Activated T-helper 1 cell treated with anti-CD3 and anti-CD28 coated beads, Interleukin-12 subunit alpha, Interleukin-12 subunit beta, Interleukin-2, Interleukin-4 antibody, amounts not matched to agents 30 ng/mL and 10 ng/mL and 1 ng/mL, durations not matched to agents 14 hours and 24 hours and 36 hours (primary cell): ENCODE results near the gene ZNRF3. TPM values are rescaled to one million over a fixed set of nuclear protein-coding genes. Genes with fewer than 3 reads are reported as not detected.

ENCODE experiments used
- DNase-seq: peaks from one replicate; pipeline ENCODE4 v3.0.0; 2021; ENCODE audit warnings: low spot score
- H3K27ac Mint-ChIP-seq: one replicate; pipeline ENCODE4 v1.8.0; 2021; ENCODE audit warnings: mild to moderate bottlenecking, mixed read lengths
- H3K27me3 Mint-ChIP-seq: one replicate; pipeline ENCODE4 v1.8.0; 2022; ENCODE audit warnings: mild to moderate bottlenecking, moderate library complexity, mixed read lengths; ENCODE audit not compliant: insufficient read depth
- H3K36me3 Mint-ChIP-seq: one replicate; pipeline ENCODE4 v1.8.0; 2021; ENCODE audit warnings: low read depth, mixed read lengths
- H3K4me1 Mint-ChIP-seq: one replicate; pipeline ENCODE4 v1.8.0; 2021; ENCODE audit warnings: low read depth, mixed read lengths
- H3K4me3 Mint-ChIP-seq: one replicate; pipeline ENCODE4 v1.8.0; 2021; ENCODE audit warnings: mild to moderate bottlenecking, moderate library complexity, mixed read lengths
- H3K9me3 Mint-ChIP-seq: one replicate; pipeline ENCODE4 v1.8.0; 2021; ENCODE audit warnings: mixed read lengths
- intact Hi-C: fragments of 100-400 bp; cut with micrococcal nuclease; formaldehyde crosslinking; loops from one replicate; pipeline ENCODE4 v1.15.1; 2024
- total RNA-seq: library from RNA; stranded (reverse); gene quantifications from 2 replicates; pipeline ENCODE4 v1.2.3, GENCODE V29; 2022

ZNRF3 gene
- total RNA-seq, 1 donor from 2014 or later, result 2.1 TPM

DNA sequence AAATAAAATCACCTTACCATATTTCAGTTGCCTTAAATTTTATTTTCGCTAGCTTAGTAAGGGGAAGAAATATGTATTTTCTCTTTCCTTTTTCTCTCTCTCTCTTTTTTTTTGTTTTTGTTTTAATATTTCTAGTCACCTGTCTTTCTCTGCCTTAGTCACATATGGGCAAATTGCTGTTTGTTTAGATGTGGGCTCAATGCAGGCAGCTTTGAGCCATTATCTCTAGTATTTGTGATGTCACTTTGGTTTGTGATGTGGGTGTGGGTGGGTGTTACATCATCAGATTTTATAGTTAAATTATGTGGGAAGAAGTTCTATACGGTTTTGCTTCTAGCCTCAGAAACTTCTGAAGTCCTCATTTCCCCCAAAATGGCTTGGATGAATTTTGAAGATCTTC lies 178.4 kb downstream of the ZNRF3 start, which contains the start of gene C22orf31:
Gene C22orf31 (minus strand): TSS at position 59 of the 400 bp plus-strand sequence. CDS start 39 bp downstream, at position 20.
- H3K4me1 Mint-ChIP-seq, result no peaks in the 10 kb centered on the region
- no peak for DNase-seq
- intact Hi-C loops, result no loop called here
- H3K27ac Mint-ChIP-seq, result no peak within 1 kb of the TSS
- no peaks in the 10 kb centered on the region for H3K9me3 Mint-ChIP-seq
- H3K4me3 Mint-ChIP-seq, result no peak within 1 kb of the TSS
- H3K27me3 Mint-ChIP-seq, result peaks cover 49% of the 10 kb centered on the region
- no peaks in the 10 kb centered on the region for H3K36me3 Mint-ChIP-seq

DNA sequence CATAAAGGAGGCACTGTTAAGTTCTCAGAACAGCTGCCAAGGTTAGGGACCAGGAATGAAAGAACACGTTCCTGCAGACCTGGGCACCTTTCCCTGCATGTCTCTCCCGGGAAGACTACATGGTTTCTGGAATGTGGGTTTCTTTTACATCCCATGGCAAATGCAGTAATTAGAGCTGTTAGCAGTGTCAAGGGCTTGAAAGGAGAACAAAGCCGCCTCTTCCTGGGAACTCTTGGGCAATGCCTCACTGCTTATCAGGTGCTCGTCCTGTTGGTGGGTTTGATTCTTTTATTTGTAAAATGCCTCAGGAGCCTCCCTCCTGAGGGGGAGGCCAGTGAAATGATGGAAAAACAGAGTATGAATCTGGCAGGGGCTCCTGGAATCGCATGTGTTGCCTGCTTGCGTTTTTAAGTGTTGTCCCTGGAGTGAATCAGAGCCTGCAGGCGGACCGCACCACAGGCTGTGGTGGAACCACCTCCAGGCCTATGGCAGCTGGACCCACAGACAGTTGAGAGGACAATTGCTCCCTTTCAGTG lies 179.0 kb downstream of the ZNRF3 start:
- Mint-ChIP-seq H3K4me3 (no peak overlapping the region), H3K27me3 (peaks cover 49% of the 10 kb centered on the region), H3K9me3 (no peaks in the 10 kb centered on the region), H3K27ac (no peak overlapping the region), H3K36me3 (no peaks in the 10 kb centered on the region), H3K4me1 (no peaks in the 10 kb centered on the region)
- DNase-seq, result no peak
- intact Hi-C loops, result no loop called here

DNA sequence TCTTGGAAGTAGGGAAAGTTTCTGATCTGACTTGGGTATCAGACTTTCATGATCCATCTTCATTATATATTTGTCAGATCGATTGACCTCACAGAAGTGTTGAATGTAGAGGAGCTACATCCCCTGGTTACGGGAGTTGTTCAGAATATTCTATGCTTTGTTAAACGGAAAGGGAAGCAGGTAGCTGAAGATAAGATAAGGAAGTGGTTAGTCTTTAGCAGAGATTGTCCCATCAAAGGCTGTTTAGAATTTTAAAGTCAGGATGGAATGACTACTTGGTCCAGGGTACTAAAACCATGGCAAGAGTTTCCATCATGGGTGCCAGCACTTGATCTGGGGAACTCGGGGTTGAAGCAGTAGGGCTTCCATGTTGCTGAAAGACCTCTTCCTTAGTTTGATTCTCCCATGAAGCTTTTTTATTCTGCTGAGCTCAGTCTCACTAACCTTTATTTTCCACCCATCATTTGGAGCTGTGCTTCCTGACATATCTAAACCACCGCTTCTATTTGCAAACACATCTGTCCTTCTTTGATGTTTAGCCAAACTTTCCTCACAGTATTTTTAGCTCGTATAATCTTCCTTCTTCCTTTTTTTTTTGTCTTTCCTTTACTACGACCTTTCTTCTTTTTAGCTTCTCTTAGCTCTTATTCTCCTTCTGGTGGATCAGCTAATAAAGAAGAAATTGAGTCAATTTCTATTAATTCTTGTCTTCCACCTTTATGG lies 182.3 kb downstream of the ZNRF3 start:
- Mint-ChIP-seq H3K27me3 (peaks cover 51% of the 10 kb centered on the region), H3K4me1 (peaks cover under 1% of the 10 kb centered on the region), H3K27ac (no peak overlapping the region), H3K36me3 (no peaks in the 10 kb centered on the region), H3K9me3 (no peaks in the 10 kb centered on the region), H3K4me3 (no peak overlapping the region)
- intact Hi-C loops, result no loop called here
- DNase-seq, result no peak

DNA sequence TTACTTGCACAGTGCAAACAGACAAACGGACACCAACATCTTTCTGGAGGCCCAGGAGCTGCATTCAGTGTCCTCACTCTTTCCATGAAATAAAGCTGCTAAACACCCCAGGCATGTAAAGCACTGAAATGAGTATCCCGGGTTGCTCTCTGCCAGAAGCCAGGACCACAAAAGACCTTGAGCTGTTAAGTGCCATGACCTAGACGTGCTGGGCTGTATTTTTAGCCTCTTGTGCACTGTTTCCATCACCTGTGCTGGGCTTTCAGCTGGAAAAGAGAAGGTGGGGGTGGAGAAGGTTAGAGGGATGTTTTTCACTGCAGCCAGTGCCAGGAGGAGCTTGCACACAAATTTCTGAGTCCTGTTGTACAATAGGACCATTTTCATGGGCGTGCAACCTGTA lies 186.1 kb downstream of the ZNRF3 start:
- H3K4me3 Mint-ChIP-seq, result no peak overlapping the region
- no peak overlapping the region for H3K27ac Mint-ChIP-seq
- H3K27me3 Mint-ChIP-seq, result peaks cover 55% of the 10 kb centered on the region
- H3K9me3 Mint-ChIP-seq, result no peaks in the 10 kb centered on the region
- H3K36me3 Mint-ChIP-seq, result no peaks in the 10 kb centered on the region
- DNase-seq, result no peak
- intact Hi-C loops, result no loop called here
- H3K4me1 Mint-ChIP-seq, result peaks cover 18% of the 10 kb centered on the region

DNA sequence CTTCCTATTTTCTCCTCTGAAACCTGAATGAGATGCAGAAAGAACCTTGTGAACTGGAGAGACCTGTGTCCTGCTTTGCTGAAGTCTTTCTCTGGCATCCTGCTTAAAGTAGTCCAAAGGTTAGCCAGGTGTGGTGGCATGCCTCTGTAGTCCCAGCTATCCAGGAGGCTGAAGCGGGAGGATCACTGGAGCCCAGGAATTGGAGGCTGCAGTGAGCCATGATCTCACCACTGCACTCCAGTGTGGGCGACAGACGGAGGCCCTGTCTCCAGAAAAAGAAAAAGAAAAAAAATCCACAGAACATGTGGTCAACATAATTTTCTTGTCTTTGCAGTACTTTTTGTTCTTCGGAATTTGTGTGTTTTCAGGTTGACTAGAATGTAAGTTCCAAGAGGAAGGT lies 187.1 kb downstream of the ZNRF3 start:
- no peak for DNase-seq
- Mint-ChIP-seq H3K36me3 (no peaks in the 10 kb centered on the region), H3K4me1 (peaks cover 18% of the 10 kb centered on the region), H3K9me3 (no peaks in the 10 kb centered on the region), H3K27me3 (peaks cover 60% of the 10 kb centered on the region), H3K4me3 (no peak overlapping the region), H3K27ac (peak overlapping the region; percentile 1)
- intact Hi-C loops, result no loop called here

DNA sequence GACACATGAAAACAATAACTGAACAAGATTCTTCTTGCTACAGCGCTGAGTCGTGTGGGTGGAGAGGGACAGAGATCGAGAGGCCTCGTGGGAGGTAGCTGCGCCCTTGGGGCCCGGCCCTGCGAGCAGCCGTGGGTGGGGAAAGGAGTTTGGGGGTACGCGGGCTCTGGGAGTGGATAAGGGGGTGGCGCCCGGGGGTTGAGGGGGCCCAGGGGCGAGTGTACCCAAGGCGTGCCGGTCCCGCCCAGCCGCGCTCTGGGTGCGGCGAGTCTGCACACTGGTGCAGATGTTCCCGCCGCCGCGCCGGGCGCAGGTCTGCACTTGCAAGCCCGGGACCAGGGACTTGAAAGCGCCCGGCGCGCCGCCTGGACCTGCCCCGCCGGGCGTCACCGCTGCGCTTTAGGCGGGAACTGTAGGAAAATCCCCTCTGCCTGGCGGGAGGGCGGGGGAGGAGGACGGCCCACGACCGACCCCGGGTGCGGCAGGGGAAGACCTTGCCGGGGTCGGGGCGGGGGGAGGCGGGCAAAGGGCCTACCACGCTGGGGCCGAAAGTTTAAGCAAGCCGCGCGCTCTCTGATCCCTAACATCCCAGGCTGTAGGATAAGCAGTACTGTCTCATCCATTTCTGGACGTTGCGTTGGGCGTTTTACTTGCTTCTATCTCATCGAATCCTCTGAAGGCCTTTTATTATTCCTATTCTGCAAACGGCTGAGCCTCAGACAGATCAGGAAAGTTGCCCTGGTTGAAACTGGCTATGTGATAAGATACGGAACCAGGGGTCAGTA lies 188.1 kb downstream of the ZNRF3 start:
- no peaks in the 10 kb centered on the region for H3K9me3 Mint-ChIP-seq
- intact Hi-C loops, result loop anchor here (1.0 to 2.0 kb wide), 2 partner anchors 188 to 331 kb away; partner anchors contain the start of genes CHEK2 and ZNRF3
- H3K27me3 Mint-ChIP-seq, result peaks cover 64% of the 10 kb centered on the region
- peak overlapping the region; percentile 72 for H3K27ac Mint-ChIP-seq
- peak overlapping the region; percentile 79 for H3K4me3 Mint-ChIP-seq
- H3K36me3 Mint-ChIP-seq, result no peaks in the 10 kb centered on the region
- peak; percentile 19 for DNase-seq
- peaks cover 18% of the 10 kb centered on the region for H3K4me1 Mint-ChIP-seq

DNA sequence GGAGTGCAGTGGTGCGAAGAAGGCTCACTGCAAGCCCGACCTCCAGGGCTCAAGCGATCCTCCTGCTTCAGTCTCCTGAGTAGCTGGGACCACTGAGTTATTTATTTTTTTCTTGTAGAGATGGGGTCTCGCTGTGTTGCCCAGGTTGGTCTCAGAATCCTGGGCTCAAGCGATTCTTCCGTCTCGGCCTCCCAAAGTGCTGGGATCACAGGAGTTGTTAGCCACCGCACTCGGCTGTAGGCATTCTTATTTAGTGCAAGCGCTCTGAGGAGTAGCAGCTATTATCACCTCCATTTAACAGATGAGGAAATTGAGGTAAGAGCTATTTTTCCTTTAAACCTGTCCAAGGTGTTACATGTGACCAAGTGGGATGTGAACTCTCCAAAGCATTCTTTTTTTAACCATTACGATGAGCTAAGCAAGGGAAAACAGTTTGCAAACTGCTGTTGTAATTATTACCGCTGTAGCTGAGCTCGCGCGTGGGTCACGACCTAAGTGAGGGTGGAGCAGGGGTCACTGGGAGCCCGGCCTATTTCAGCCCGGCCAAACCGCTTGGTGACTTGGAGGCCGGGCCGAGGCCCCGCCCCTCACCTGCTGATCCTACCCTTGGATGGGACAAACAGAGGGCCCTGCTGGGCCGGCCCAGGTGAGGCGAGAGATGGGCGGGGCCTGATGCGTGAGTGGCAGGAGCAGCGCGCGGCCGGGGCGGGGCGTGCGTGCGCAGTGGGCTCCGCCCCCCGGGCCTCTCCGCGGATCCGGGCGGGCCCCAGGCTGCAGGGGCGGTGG lies 189.0 kb downstream of the ZNRF3 start:
- Mint-ChIP-seq H3K27ac (no peak overlapping the region), H3K27me3 (peaks cover 65% of the 10 kb centered on the region), H3K36me3 (no peaks in the 10 kb centered on the region), H3K4me3 (peak overlapping the region; percentile 68), H3K4me1 (peaks cover 18% of the 10 kb centered on the region), H3K9me3 (no peaks in the 10 kb centered on the region)
- intact Hi-C loops, result loop anchor here (1.0 to 2.0 kb wide), 2 partner anchors 189 to 332 kb away; partner anchors contain the start of genes CHEK2 and ZNRF3
- DNase-seq, result peak; percentile 77

DNA sequence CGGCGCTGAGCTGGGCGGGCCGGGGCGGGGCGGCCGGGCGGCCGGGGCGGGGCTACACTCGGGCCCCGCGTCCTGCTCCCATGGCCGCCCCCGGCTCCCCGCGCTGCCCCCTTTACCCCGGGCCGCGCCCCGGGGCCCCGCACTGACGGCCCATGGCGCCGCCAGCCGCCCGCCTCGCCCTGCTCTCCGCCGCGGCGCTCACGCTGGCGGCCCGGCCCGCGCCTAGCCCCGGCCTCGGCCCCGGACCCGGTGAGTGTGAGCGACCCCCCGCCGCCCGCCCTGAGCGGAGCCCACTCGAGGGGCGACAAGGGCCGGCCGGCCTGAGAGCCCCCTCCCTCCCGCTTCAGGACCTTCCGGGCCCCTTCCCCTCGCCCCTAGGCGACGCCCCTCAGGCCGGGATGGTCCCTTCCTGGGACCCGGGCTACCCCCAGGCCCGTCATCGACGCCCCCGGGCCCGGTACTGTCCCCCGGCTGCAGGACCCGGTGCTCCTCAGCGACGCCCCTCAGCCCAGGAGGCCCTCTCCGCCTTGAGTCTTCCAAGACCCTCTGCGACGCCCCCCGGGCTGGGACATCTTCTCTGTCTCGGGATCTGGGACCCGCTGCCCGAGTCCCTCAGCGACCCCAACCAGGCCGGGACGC lies 189.7 kb downstream of the ZNRF3 start, which contains the start of gene KREMEN1:
Gene KREMEN1 (plus strand): TSS at position 57 of the 639 bp plus-strand sequence. CDS start 96 bp downstream, at position 153.
- H3K27ac Mint-ChIP-seq, result no peak within 1 kb of the TSS
- H3K4me3 Mint-ChIP-seq, result peak within 1 kb of the TSS; percentile 68
- peaks cover 18% of the 10 kb centered on the region for H3K4me1 Mint-ChIP-seq
- intact Hi-C loops, result loop anchor here (1.0 to 2.0 kb wide), 2 partner anchors 190 to 332 kb away; partner anchors contain the start of genes CHEK2 and ZNRF3
- no peaks in the 10 kb centered on the region for H3K36me3 Mint-ChIP-seq
- H3K9me3 Mint-ChIP-seq, result no peaks in the 10 kb centered on the region
- peaks cover 71% of the 10 kb centered on the region for H3K27me3 Mint-ChIP-seq
- no peak for DNase-seq

DNA sequence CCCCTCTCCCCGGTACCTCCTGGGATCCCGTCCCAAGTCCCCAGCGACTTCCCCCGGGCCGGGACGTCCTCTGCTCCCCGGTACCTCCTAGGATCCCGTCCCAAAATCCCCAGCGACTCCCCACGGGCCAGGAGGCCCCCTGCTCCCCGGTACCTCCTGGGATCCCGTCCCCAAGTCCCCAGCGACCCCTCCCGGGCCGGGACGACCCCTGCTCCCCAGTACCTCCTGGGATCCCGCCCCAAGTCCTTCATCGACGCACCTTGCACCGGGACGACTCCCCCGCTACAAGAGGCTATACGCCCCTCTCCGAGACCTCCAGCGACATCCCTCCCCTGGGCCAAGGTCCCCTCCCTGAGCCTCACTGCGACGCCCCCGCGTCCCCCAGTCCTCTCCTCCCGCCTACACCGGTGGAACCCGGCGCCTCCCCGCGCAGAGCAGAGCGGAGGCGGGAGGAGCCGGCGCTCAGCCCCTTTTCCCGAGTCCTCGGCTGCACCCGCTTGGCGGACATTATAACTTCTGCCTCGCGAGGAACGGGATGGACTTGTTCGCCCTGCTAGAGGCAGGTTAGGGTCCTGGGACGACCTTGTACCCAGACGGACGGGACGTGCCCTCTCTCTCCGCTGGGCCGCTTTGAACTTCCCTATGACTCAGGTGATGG lies 190.4 kb downstream of the ZNRF3 start:
- no peak for DNase-seq
- Mint-ChIP-seq H3K9me3 (no peaks in the 10 kb centered on the region), H3K4me1 (peaks cover 18% of the 10 kb centered on the region), H3K36me3 (no peaks in the 10 kb centered on the region), H3K27ac (no peak overlapping the region), H3K27me3 (peaks cover 74% of the 10 kb centered on the region), H3K4me3 (peak overlapping the region; percentile 66)
- intact Hi-C loops, result loop anchor here (2.0 kb wide), 1 partner anchor 333 kb away; the partner anchor contains the start of gene CHEK2

DNA sequence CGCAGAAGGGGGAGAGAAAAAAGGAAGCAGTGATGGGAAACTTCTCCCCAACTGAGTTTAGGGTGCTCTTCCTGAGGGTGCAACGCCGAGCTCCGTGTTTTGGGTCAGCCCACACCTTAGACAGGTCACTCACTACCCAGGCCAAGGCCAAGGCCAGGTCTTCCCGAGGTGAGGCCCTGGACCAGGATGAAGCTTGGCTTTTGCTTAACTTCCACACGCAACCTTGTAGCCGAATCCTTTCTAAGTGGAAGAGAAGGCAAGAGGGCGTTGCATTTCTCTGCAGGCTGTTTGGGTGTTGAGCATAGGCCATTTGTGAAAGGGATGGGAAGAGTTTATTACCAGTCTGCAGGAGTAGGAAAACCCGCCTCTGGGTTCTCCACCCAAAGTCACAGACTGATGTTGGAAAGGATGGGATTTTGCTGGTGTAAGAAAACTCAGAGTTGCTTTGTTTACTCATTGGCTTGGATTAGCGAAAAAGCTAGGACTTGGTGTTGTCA lies 191.0 kb downstream of the ZNRF3 start:
- intact Hi-C loops, result no loop called here
- Mint-ChIP-seq H3K9me3 (no peaks in the 10 kb centered on the region), H3K27ac (no peak overlapping the region), H3K27me3 (peaks cover 74% of the 10 kb centered on the region), H3K4me3 (peak overlapping the region; percentile 66), H3K36me3 (no peaks in the 10 kb centered on the region), H3K4me1 (peaks cover 18% of the 10 kb centered on the region)
- no peak for DNase-seq

DNA sequence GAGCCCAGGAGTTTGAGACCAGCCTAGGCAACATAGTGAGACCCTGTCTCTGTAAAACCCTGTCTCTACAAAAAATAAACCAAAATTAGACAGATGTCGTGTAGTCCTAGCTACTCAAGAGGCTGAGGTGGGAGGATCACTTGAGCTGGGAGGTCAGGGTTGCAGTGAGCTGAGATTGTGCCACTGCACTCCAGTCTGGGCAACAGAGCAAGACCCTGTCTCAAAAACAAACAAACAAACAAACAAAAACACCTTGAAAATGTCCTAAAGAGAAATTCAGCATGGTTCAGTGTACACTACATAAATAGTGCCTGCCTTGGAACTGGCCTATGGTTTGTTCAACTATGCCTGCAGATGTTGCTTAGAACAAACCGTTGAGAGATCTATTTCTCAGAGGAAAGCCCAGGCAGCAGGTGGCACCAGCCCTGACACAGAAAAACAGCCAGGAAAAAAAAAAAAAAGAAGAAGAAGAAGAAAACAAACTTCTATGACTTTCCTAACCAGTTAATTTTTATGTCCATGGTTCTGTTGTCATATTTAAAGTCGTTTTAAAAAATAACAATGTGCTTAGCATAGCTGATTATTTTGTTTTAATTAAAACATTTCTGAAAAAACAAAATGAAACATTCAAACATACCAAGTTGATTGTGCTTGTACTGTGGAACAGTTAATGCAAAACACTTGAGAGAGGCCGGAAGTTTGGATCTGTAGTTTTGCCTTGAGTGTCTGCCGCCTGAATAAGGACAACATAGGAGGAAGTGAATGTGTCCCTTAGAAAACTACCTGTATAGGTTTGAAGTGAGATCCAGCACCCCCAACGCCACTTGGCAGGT lies 194.9 kb downstream of the ZNRF3 start:
- DNase-seq, result no peak
- no peak overlapping the region for H3K4me3 Mint-ChIP-seq
- peaks cover 60% of the 10 kb centered on the region for H3K27me3 Mint-ChIP-seq

More for the DNA sequence above, 194.9 kb downstream of the ZNRF3 start:
- no peaks in the 10 kb centered on the region for H3K9me3 Mint-ChIP-seq
- no peak overlapping the region for H3K27ac Mint-ChIP-seq
- H3K4me1 Mint-ChIP-seq, result no peaks in the 10 kb centered on the region
- intact Hi-C loops, result no loop called here
- no peaks in the 10 kb centered on the region for H3K36me3 Mint-ChIP-seq
